AG04450 (cell line): Measurements from ENCODE around the gene APEH. TPM values are rescaled to one million over a fixed set of nuclear protein-coding genes. Genes with fewer than 3 reads are reported as not detected.

ENCODE experiments used
- CTCF ChIA-PET: fragments of 300-600, 350-600 bp; formaldehyde crosslinking; extraction: SDS; loops from one replicate; lab custom pipeline; 2022; ENCODE audit warnings: antibody characterized with exemption, inconsistent platforms; lab: Charles Lee
- POLR2A ChIA-PET: fragments of 350-600 bp; formaldehyde crosslinking; extraction: SDS; loops from one replicate; lab custom pipeline; 2021; ENCODE audit warnings: antibody characterized with exemption, inconsistent platforms; lab: Yijun Ruan, JAX
- DNase-seq: peaks from one replicate; pipeline ENCODE4 v3.0.0-alpha.2; 2011; ENCODE audit warnings: low read depth, low spot score
- H3K27ac ChIP-seq: one replicate; pipeline ENCODE4 v1.5.1; 2012; ENCODE audit warnings: low read depth, low read length, control low read depth
- H3K27me3 ChIP-seq: one replicate; pipeline ENCODE4 v1.6.0; 2012; ENCODE audit warnings: low read length; ENCODE audit not compliant: control insufficient read depth, insufficient read depth
- H3K4me3 ChIP-seq: 2 replicates; pipeline ENCODE4 v1.5.1; 2011; ENCODE audit warnings: mild to moderate bottlenecking, low read depth, low read length, control low read depth
- H3K9me3 ChIP-seq: 2 replicates; pipeline ENCODE4 v1.5.1; 2012; ENCODE audit warnings: low read length; ENCODE audit not compliant: control insufficient read depth, insufficient read depth
- CTCF ChIP-seq: IDR thresholded peaks from 2 replicates; pipeline ENCODE4 v1.5.1; 2011; ENCODE audit warnings: low read depth, low read length, control low read depth, inconsistent platforms
- polyA plus RNA-seq: library from polyadenylated mRNA; depleted of rRNA; stranded (reverse); fragments of >200 nt; gene quantifications from 2 replicates; pipeline ENCODE4 v1.2.3, GENCODE V29; 2011

Gene APEH
- polyA plus RNA-seq, 1 experiment = 85.3 TPM

GRCh38 chr3:49656541-49657112 is 17.5 kb upstream of the APEH start:
- CTCF ChIA-PET = interaction anchor here (1.3 to 1.8 kb wide), 2 partner anchors 15 to 117 kb away, joined by 5 to 7 read pairs; no protein-coding TSS in a partner anchor
- TF ChIP-seq CTCF = peak; percentile 17; the same call in 1 of the 2 replicates
- Histone ChIP-seq H3K9me3 (no peaks in the 10 kb centered on the region; the same call in 1 of the 2 replicates), H3K27me3 (peaks cover 14% of the 10 kb centered on the region), H3K4me3 (no peak overlapping the region), H3K27ac (no peak overlapping the region)
- POLR2A ChIA-PET = no interaction called here
- no peak for DNase-seq

GRCh38 chr3:49657208-49657915 is 16.8 kb upstream of the APEH start:
- H3K27me3 ChIP-seq = peaks cover 14% of the 10 kb centered on the region
- DNase-seq = no peak
- ChIA-PET POLR2A (no interaction called here), CTCF (interaction anchor here (1.3 to 1.8 kb wide), 2 partner anchors 14 to 117 kb away, joined by 5 to 7 read pairs; no protein-coding TSS in a partner anchor)
- no peaks in the 10 kb centered on the region; the same call in 1 of the 2 replicates for H3K9me3 ChIP-seq
- TF ChIP-seq CTCF = no peak
- H3K4me3 ChIP-seq = no peak overlapping the region
- H3K27ac ChIP-seq = no peak overlapping the region

GRCh38 chr3:49658711-49659110 is 15.4 kb upstream of the APEH start:
- no peak for TF ChIP-seq CTCF
- H3K4me3 ChIP-seq = no peak overlapping the region
- ChIA-PET CTCF (no interaction called here), POLR2A (no interaction called here)
- no peak overlapping the region for H3K27ac ChIP-seq
- H3K9me3 ChIP-seq = no peaks in the 10 kb centered on the region; the same call in 1 of the 2 replicates
- no peak for DNase-seq
- H3K27me3 ChIP-seq = peaks cover 19% of the 10 kb centered on the region

GRCh38 chr3:49659756-49660155 is 14.4 kb upstream of the APEH start:
- DNase-seq = no peak
- no peak for TF ChIP-seq CTCF
- no peaks in the 10 kb centered on the region; the same call in 1 of the 2 replicates for H3K9me3 ChIP-seq
- ChIA-PET POLR2A (no interaction called here), CTCF (no interaction called here)
- no peak overlapping the region for H3K27ac ChIP-seq
- H3K4me3 ChIP-seq = no peak overlapping the region
- peaks cover 22% of the 10 kb centered on the region for H3K27me3 ChIP-seq

GRCh38 chr3:49661281-49661680 is 12.9 kb upstream of the APEH start:
- Histone ChIP-seq H3K4me3 (no peak overlapping the region), H3K27me3 (peaks cover 23% of the 10 kb centered on the region), H3K9me3 (no peaks in the 10 kb centered on the region; the same call in 1 of the 2 replicates), H3K27ac (no peak overlapping the region)
- no peak for TF ChIP-seq CTCF
- no peak for DNase-seq
- ChIA-PET POLR2A (no interaction called here), CTCF (no interaction called here)
